ENCODE data around the gene METTL6.

The METTL6 gene

DNA sequence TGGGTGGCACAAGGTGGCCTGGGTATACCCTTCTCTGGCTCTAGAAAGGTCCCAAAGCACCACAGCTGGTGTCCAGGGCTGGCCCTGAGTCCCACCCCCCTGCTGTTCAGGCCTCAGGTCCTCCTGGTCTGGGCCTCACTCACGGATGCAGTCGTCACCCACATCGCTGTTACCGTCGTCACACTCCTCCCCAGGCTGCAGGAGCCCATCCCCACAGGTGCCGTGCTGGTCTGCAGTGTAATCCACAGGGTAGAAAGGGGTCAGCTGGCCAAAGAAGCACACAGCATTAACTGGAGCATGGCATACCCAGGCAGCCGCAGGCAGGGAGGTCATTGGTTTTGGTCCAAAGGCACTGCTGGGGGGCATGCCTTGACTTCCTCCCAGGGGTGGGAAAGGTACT is 28.4 kb upstream of the METTL6 start:
- TF ChIP-seq CTCF (IDR thresholded peaks at IDR 0.05; ENCODE audit: borderline replicate concordance, insufficient read depth, low read depth, low read length): no peak
- H3K4me3 ChIP-seq (ENCODE audit: low read depth, low read length): no peak overlapping the region

GRCh38 chr3:15454965-15455364 is 27.6 kb upstream of the METTL6 start:
- H3K4me3 ChIP-seq (ENCODE audit: low read depth, low read length): no peak overlapping the region
- TF ChIP-seq CTCF (IDR thresholded peaks at IDR 0.05; ENCODE audit: borderline replicate concordance, insufficient read depth, low read depth, low read length): no peak

DNA sequence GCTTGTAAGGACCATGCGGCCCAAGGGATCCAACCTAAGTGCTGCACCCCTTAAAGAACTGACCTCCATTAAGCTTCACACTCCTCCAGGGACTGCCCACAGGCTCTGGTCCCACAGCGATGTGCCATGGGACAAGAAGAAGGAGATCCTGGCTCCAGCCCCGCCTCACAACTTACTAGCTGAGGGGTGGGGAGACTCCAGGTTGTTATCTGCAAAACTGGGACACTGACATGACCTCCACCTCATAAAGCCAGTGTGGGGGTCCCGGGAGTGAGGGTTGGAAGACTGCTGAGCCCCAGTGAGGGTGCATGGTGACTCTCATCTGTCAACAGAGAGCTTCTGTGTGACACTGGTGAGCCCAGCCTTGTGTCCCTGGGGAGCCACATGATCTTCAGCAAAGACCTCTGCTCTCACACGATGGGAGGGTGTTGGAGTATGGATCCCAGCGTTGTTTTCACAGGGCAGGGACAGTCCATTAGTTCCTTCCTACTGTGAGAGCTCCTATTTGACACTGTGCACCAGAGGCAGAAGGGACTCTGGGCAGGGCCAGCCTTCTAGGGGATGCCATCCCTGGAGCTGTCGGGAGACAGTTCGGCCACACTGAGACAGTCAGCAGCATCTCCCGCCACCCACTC is 26.8 kb upstream of the METTL6 start:
- no peak for TF ChIP-seq CTCF (IDR thresholded peaks at IDR 0.05; ENCODE audit: borderline replicate concordance, insufficient read depth, low read depth, low read length)
- no peak overlapping the region for H3K4me3 ChIP-seq (ENCODE audit: low read depth, low read length)

- no peak for TF ChIP-seq CTCF (IDR thresholded peaks at IDR 0.05; ENCODE audit: borderline replicate concordance, insufficient read depth, low read depth, low read length)
- no peak overlapping the region for H3K4me3 ChIP-seq (ENCODE audit: low read depth, low read length)
Observed at GRCh38 chr3:15453501-15453900, 26.2 kb upstream of the METTL6 start.

DNA sequence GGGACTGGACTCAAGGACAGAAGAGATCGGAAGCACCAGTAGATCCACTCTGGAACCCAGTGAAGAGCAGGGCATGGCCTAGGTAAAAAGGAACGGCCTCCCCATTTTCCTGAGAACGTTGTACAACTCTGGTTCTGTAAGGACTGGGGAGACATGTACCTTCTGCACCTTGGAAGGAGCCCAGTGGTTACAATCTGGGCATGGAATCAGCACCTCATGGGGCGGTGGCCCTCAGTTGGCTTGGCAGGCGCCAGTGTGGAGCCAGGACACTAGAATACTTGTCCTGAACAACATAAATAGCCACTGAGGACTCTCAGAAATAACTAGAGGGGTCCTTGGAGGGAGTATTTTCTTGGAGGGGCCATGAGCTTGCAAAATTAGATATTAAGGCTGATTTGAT is 25.6 kb upstream of the METTL6 start:
- H3K4me3 ChIP-seq (ENCODE audit: low read depth, low read length): no peak overlapping the region
- TF ChIP-seq CTCF (IDR thresholded peaks at IDR 0.05; ENCODE audit: borderline replicate concordance, insufficient read depth, low read depth, low read length): no peak

DNA sequence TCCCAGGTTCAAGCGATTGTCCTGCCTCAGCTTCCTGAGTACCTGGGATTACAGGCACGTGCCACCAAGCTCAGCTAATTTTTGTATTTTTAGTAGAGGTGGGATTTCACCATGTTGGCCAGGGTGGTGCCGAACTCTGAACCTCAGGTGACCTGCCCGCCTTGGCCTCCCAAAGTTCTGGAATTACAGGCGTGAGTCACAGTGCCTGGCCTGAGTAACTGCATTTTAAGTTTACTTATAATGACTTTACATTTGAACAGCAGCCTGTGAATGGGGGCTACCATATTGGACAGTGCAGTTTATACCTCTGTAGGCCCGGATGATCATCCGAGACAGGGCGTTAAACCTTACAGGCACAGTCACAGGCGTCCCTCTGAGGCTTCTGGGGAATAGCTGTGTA is 24.8 kb upstream of the METTL6 start:
- H3K4me3 ChIP-seq (ENCODE audit: low read depth, low read length): no peak overlapping the region
- TF ChIP-seq CTCF (IDR thresholded peaks at IDR 0.05; ENCODE audit: borderline replicate concordance, insufficient read depth, low read depth, low read length): no peak

DNA sequence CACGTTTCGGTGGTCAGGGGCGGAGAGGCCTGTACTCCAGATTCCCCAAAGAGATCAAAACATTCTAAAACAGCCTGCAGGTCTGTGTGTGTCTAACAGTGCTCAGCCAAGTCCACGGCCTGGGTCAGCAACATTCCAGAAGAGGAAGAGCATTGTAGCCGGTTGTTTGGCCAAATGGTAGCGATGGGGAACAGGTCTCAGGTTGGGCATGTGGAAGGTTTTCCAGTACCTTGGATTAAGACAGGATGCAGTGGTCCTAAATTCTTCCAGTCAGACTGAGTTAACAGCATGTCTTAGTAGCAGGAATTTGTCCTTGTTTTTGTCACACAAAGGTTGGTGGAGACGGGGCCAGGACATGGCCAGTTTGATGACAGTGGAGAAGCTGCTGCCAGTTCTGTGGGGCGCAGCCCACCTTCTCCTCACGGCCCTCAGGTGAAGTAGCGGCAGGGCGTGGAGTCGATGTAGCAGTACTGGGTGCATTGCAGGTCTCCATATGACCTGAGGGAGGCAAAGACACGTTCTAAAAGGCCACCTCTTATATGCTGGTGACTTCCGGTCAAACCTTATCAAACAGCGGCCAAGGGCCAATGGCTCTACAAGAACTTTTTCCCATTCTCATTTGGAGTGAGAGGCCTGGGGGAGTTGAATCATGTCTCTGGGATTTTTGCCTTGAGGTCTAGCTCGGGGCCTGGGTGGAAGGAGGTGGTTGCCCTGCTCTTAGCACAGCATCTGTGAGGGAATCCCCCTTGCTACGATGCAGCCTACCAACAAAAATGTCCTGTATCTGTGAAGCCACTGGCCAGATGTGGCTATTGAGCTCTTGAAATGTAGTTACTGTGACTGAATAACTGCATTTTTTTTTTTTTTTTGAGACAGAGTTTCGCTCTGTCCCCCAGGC is 24.1 kb upstream of the METTL6 start:
- H3K4me3 ChIP-seq (ENCODE audit: low read depth, low read length): no peak overlapping the region
- TF ChIP-seq CTCF (IDR thresholded peaks at IDR 0.05; ENCODE audit: borderline replicate concordance, insufficient read depth, low read depth, low read length): no peak

Data from GM12875 (cell line).